Activated CD4-positive, alpha-beta T cell treated with anti-CD3 and anti-CD28 coated beads, Interleukin-2, amount 10 ng/mL, durations not matched to agents 24 days and 14 days (primary cell): ENCODE measurements around the gene POLA2. TPM values are rescaled to one million over a fixed set of nuclear protein-coding genes. Genes with fewer than 3 reads are reported as not detected.

Source experiments
- DNase-seq: peaks from one replicate; pipeline ENCODE4 v3.0.0; 2022
- H3K27ac Mint-ChIP-seq: one replicate; pipeline ENCODE4 v1.8.0; 2022; ENCODE audit warnings: mild to moderate bottlenecking, mixed read lengths
- H3K27me3 Mint-ChIP-seq: one replicate; pipeline ENCODE4 v1.8.0; 2022; ENCODE audit warnings: mixed read lengths
- H3K36me3 Mint-ChIP-seq: one replicate; pipeline ENCODE4 v1.8.0; 2022; ENCODE audit warnings: low read depth, mild to moderate bottlenecking, mixed read lengths
- H3K4me1 Mint-ChIP-seq: one replicate; pipeline ENCODE4 v1.8.0; 2021; ENCODE audit warnings: mixed read lengths
- H3K4me3 Mint-ChIP-seq: one replicate; pipeline ENCODE4 v1.8.0; 2022; ENCODE audit warnings: mild to moderate bottlenecking, moderate library complexity, mixed read lengths
- H3K9me3 Mint-ChIP-seq: one replicate; pipeline ENCODE4 v1.8.0; 2021; ENCODE audit warnings: mixed read lengths
- intact Hi-C: fragments of 100-400 bp; cut with micrococcal nuclease; formaldehyde crosslinking; loops from one replicate; pipeline ENCODE4 v1.15.1; 2023
- total RNA-seq: library from RNA; stranded (reverse); gene quantifications from 2 replicates; pipeline ENCODE4 v1.2.3, GENCODE V29; 2022

POLA2 gene
- total RNA-seq, 1 donor from 2014 or later = 82.8 TPM

DNA sequence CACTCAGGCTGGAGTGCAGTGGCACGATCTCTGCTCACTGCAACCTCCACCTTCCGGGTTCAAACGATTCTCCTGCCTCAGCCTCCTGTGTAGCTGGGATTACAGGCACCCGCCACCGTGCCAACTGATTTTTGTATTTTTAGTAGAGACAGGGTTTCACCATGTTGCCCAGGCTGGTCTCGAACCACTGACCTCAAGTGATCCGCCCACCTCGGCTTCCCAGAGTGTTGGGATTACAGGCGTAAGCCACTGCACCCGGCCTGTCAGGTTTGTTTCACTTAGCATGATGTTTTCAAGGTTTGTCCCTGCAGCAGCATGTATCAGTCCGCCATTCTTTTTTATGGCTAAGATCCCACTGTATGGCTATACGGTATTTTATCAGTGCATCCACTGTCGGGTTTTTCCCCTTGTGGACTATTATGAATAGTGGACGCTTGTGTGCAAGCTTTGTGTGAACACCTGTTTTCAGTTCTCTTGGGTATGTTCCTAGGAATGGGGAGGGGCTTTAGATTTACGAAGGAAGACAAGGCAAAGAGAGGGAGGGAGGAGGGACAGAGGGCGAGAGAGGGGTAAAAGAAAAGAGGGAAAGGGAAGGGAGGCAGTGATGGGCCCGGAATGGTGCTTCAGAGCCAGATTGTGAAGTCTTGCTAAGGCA lies 39.0 kb downstream of the POLA2 start:
- no peaks in the 10 kb centered on the region for H3K27me3 Mint-ChIP-seq
- no peak for DNase-seq
- peaks cover 18% of the 10 kb centered on the region for H3K36me3 Mint-ChIP-seq
- H3K4me3 Mint-ChIP-seq = no peak overlapping the region
- no peaks in the 10 kb centered on the region for H3K4me1 Mint-ChIP-seq
- intact Hi-C loops = no loop called here
- no peak overlapping the region for H3K27ac Mint-ChIP-seq
- H3K9me3 Mint-ChIP-seq = no peaks in the 10 kb centered on the region

DNA sequence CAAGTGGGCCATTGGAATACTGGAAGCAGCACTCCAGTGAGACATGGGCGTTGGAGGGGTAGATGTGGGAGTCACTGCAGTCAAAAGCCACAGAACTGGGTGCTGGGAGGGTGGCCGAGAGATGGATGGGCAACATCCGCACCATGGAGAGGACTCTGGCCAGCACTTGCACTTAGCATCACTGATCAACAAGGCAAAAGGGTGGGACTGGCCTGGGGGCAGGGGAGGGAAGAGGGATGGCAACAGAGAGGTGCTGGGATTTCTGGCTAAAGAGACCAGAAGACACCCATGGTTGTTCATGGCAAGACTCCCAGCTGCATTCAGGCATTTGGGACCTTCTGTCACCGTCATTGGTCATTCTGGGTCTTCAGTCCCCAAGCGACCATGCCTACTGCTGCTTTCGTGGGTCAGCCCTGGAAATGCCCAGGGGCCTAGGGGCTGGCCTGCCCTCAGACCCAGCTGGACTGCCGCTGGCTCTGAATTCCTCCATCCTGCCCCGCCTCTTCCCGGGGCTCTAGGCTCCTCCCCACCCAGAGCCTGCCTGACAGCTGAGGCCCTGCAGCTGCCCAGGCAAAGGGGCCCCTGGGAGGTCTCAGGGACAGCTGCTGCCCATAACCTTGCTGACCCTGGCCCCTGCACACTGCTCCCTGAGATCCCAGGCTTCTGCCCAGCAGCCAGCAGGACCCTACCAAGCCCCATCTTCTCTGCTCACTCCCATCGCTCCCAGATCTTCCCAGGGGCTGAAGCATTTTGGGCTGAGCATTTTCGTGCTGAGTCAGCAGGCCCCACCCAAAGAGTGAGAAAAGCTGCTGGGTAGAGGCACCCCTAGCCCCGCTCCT lies 39.9 kb downstream of the POLA2 start:
- Mint-ChIP-seq H3K9me3 (no peaks in the 10 kb centered on the region), H3K27me3 (no peaks in the 10 kb centered on the region), H3K4me1 (no peaks in the 10 kb centered on the region), H3K36me3 (peaks cover 12% of the 10 kb centered on the region), H3K4me3 (no peak overlapping the region), H3K27ac (no peak overlapping the region)
- intact Hi-C loops = no loop called here
- no peak for DNase-seq

DNA sequence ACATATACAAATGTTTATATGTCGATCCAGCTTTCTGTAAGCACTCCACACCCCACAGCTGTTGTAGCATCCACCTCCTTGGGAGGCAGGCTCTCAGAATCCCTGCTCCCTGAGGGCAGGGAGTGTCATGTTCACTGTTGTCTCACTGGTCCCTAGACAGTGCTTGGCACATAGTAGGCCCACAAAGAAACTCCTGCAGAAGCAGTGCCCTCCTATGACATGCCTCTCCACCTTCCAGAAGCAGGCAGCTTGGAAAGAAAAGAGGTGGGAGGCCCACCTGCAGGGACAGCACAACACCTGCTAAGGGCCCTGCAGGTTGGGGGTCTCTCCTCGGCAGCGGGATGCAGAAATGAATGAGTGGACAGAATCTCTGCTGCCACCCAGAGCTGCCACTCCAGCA lies 41.8 kb downstream of the POLA2 start:
- DNase-seq = no peak
- H3K27me3 Mint-ChIP-seq = no peaks in the 10 kb centered on the region
- H3K27ac Mint-ChIP-seq = no peak overlapping the region
- no peak overlapping the region for H3K4me3 Mint-ChIP-seq
- intact Hi-C loops = no loop called here
- peaks cover 10% of the 10 kb centered on the region for H3K36me3 Mint-ChIP-seq
- no peaks in the 10 kb centered on the region for H3K9me3 Mint-ChIP-seq
- peaks cover 3% of the 10 kb centered on the region for H3K4me1 Mint-ChIP-seq

DNA sequence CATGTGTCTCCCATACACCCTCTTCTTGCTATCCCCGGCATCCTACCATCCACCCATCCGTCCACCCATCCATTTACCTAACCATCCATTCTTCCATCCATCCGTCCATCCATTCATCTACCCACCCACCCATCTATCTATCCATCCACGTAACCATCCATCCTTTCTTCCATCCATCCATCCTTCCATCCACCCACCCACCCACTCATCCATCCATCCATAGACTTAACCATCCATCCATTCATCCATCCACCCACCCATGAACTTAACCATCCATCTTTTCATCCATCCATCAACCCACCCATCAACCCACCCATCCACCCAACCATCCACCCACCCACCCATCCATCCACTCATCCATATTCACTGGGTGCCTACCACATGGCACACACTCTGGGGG lies 42.3 kb downstream of the POLA2 start:
- Mint-ChIP-seq H3K27me3 (no peaks in the 10 kb centered on the region), H3K36me3 (peaks cover 10% of the 10 kb centered on the region), H3K4me3 (no peak overlapping the region), H3K27ac (no peak overlapping the region), H3K4me1 (peaks cover 3% of the 10 kb centered on the region), H3K9me3 (no peaks in the 10 kb centered on the region)
- DNase-seq = no peak
- intact Hi-C loops = no loop called here

DNA sequence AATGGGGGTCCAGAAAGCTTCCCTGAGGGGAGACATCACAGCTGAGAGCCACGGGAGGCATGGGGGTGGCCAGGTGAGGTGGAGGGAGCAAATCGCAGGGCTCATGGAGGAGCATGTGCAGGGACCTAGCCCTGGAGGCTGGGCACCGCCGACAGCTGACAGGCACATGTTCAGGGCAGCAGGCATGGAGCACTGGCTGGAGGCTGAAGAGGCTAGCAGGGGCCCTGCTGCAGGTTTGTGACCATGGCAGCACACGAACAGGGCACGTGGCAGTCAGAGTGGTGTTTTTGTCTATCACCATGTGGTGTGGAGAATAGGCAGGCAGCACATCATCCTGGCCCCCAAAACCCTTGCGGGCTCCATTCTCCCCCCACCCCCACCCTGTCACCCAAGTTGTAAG lies 42.9 kb downstream of the POLA2 start:
- H3K4me1 Mint-ChIP-seq = peaks cover 3% of the 10 kb centered on the region
- H3K27ac Mint-ChIP-seq = no peak overlapping the region
- peaks cover 10% of the 10 kb centered on the region for H3K36me3 Mint-ChIP-seq
- no peak overlapping the region for H3K4me3 Mint-ChIP-seq
- no peaks in the 10 kb centered on the region for H3K9me3 Mint-ChIP-seq
- no peaks in the 10 kb centered on the region for H3K27me3 Mint-ChIP-seq
- DNase-seq = no peak
- intact Hi-C loops = no loop called here

DNA sequence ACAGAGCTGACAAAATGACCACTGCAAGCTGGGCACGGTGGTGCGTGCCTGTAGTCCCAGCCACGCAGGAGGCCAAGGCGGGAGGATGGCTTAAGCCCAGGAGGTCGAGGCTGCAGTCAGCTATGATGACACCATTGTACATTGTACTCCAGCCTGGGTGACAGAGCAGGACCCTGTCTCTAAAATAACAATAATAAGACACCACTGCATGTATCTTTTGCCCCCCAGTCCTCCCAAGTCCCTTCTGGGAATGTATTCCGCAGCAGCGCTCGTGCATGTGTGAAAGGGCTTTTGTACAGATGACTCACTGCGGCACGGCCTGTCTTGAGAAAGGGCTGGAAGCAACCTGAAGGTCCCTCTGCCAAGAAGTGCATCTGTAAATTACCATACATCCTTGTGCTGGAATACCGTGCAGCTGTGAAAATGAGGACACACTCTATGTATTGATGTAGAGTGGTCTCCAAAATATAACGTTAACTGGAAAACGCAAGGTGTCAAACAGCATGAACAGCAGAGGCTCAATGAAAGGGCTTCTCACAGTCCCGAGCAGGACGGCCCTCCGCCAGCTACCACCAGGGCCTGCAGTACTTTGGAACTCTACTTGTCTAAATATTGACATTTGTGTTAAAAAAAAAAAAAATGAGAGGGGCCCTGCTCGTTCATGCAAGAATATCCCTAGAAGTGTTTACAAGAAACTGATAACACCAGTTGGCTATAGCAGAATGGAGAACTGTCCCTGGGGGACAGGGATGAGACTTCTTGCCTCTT lies 43.9 kb downstream of the POLA2 start:
- no peak for DNase-seq
- Mint-ChIP-seq H3K36me3 (peaks cover 8% of the 10 kb centered on the region), H3K27ac (no peak overlapping the region), H3K27me3 (no peaks in the 10 kb centered on the region), H3K4me1 (peaks cover 3% of the 10 kb centered on the region), H3K9me3 (no peaks in the 10 kb centered on the region), H3K4me3 (no peak overlapping the region)
- intact Hi-C loops = no loop called here

DNA sequence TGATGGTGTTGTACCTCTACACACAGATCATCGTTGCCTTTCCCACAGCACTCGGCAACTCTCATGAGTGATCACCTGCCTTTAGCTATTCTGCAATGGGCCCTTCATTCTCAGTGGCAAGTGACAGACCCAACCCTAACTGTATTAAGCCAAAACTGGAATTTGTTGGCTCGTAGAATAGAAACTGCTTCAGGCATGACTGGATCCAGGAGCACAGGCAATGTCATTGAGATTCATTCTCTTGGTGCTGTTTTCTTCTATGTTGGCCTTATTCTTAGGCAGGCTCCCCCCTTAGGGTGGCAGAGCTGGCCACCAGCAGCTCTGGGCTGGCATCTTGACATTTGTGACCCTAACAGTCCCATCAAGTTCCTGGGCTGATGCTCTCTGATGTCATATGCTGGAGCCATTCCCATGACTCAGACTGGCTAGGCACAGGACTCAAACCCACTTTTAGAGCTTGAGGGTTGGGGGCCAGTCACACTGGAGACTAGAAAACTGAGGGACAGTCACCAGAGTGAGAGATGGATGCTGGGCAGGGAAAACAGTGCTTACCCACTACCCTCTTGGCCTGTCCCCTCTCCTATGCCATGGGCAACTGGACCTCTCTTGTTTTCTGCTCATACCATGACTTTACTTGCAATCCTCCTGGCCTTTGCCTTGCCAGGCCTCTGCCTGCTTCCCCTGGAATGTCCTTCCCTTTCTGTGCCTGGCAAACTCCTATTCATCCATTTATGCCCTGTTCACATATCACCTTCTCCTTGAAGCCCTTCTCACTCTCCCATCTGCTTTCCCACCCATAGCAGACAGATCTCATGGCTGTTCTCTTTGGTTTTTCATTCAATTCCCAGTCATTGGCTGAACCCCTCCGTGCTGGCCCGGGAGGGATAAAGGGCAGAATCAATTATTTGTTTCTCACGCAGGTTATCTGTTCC lies 45.8 kb downstream of the POLA2 start:
- intact Hi-C loops = no loop called here
- Mint-ChIP-seq H3K4me3 (no peak overlapping the region), H3K36me3 (peaks cover 7% of the 10 kb centered on the region), H3K27ac (no peak overlapping the region), H3K9me3 (no peaks in the 10 kb centered on the region), H3K27me3 (no peaks in the 10 kb centered on the region), H3K4me1 (peaks cover 3% of the 10 kb centered on the region)
- no peak for DNase-seq

DNA sequence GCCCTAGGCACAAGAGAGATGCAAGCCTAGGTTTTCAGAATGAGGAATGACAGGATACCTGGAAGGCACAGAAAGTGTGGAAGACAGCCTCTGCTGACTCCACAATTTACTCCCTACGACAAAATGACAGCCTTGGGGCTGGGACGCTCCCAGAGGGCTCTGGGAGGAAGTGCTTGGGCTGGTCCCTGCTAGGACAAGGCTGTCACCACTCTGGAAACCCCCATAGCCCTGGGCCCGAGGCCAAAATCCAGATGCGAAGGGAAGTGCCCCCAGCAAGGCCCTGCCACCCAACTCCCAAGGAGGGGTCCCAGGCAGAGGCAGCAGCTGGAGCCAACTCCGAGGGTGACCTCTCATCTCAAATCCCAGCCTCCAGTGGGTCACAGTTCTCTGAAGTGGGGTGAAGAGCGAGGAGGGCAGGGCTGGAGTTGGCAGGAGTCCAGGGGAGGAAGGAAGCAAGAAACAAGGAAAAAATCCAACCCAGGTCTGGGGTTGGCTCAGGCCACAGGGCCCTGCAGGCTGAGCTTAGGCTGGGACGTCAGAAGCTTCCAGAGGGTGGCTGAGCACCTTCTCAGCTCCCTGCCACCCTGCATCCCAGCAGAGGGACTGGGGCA lies 46.6 kb downstream of the POLA2 start:
- no peak for DNase-seq
- H3K4me3 Mint-ChIP-seq = no peak overlapping the region
- H3K27ac Mint-ChIP-seq = no peak overlapping the region
- H3K4me1 Mint-ChIP-seq = peaks cover 3% of the 10 kb centered on the region
- intact Hi-C loops = no loop called here
- peaks cover 7% of the 10 kb centered on the region for H3K36me3 Mint-ChIP-seq
- no peaks in the 10 kb centered on the region for H3K27me3 Mint-ChIP-seq
- no peaks in the 10 kb centered on the region for H3K9me3 Mint-ChIP-seq

DNA sequence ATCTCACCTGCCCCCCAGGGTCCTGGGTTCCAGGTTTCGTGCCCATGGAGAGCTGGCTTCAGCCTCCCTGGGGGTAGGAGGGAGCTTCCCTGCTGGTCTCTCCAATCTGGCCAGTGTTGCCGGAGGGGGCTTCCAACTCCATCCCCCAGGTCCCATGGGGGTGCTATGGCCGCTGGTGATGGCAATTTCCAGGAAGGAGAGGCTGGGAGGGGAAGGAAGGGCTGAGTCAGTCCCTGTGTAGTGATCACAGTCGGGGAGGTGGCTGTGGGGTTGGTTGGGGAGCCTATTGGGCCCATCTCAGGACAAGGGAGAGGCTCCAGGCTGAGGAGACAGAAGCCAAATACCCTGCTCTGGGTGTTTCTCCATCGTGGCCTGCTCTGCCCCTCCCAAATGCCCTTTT lies 47.2 kb downstream of the POLA2 start:
- H3K9me3 Mint-ChIP-seq = no peaks in the 10 kb centered on the region
- no peak overlapping the region for H3K27ac Mint-ChIP-seq
- H3K4me1 Mint-ChIP-seq = peaks cover 3% of the 10 kb centered on the region
- peaks cover 6% of the 10 kb centered on the region for H3K36me3 Mint-ChIP-seq
- H3K27me3 Mint-ChIP-seq = no peaks in the 10 kb centered on the region
- DNase-seq = no peak
- H3K4me3 Mint-ChIP-seq = no peak overlapping the region
- intact Hi-C loops = no loop called here

DNA sequence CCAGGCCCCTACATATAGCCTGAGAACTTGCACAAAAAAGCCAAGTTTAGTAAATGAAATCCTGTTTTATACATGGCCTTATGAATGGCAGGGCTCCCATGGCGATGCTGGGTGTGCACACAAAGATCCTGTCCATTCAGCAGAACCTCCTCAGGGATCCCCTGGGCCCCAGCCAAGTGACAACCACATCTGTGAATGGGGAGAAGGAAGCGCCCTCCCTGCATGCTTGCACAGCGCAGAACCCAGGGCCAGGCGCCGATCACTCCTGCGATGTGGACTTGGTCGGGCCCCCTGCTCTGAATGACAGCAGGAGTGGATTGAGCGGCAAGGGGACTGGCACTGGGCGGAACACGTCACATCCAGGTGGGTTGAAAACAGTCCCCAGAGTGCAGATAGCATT lies 48.5 kb downstream of the POLA2 start:
- Mint-ChIP-seq H3K9me3 (no peaks in the 10 kb centered on the region), H3K4me1 (peaks cover 6% of the 10 kb centered on the region), H3K4me3 (no peak overlapping the region), H3K36me3 (no peaks in the 10 kb centered on the region), H3K27ac (no peak overlapping the region), H3K27me3 (peaks cover 3% of the 10 kb centered on the region)
- intact Hi-C loops = no loop called here
- no peak for DNase-seq

DNA sequence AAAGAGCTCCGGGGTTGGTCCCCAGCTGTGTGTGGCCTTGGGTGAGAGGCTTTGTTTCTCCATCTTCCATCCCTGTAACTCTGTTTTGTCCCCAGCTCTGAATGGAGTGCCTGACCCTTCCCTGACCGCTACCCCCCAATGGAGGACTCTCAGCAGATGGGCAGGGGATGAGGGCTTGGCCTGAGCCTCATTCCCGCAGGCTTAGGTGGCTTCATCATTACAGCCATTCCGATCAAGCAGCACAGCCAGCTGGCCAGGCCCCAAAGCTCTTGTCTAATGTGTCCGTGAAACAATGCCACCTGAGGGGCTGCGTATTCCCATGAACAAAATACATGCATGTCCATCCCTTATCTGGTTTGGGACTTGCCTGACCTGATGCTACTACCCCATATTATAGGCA lies 49.0 kb downstream of the POLA2 start:
- no peaks in the 10 kb centered on the region for H3K9me3 Mint-ChIP-seq
- intact Hi-C loops = no loop called here
- H3K27ac Mint-ChIP-seq = no peak overlapping the region
- H3K4me1 Mint-ChIP-seq = peaks cover 7% of the 10 kb centered on the region
- H3K27me3 Mint-ChIP-seq = peaks cover 3% of the 10 kb centered on the region
- no peaks in the 10 kb centered on the region for H3K36me3 Mint-ChIP-seq
- no peak overlapping the region for H3K4me3 Mint-ChIP-seq
- no peak for DNase-seq

DNA sequence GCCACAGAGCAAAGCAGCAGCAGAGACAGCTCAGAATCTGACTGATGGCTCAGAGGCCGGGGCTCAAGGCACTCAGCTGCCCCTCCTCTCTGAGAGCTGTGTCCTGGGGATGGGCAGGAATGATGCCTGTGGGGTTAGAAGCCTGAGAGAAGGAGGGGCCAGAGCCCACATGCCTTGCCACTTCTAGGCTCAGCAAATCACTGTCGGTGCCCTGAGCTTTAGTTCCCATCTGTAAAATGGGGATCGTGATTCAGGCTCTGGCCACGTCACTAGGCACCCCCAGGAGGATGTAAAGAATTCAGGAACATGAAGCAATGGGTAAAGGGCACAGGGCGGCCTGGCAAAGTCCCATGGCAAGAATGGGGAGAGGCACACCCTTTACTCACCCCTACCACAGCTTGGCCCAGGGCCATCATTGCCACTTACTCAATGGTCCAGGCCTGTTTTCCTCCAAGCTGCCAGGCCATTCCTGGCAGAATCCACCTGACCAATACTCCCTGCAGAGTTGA lies 49.5 kb downstream of the POLA2 start:
- Mint-ChIP-seq H3K9me3 (no peaks in the 10 kb centered on the region), H3K27ac (no peak overlapping the region), H3K36me3 (no peaks in the 10 kb centered on the region), H3K4me3 (no peak overlapping the region), H3K27me3 (peaks cover 5% of the 10 kb centered on the region), H3K4me1 (peaks cover 12% of the 10 kb centered on the region)
- DNase-seq = no peak
- intact Hi-C loops = no loop called here
